Right lobe of liver (tissue), 4 donors: ENCODE results near the gene ORAI1.

ENCODE experiments used
- CTCF ChIP-seq, 4 donors: fragments of 200-600 bp in 3 of 4; fragments of 450-650 bp in 1 of 4; IDR thresholded peaks; one replicate each; pipeline versions ENCODE4 v1.5.1 to v1.8.0; 2016 to 2022; ENCODE audit warnings: antibody characterized with exemption in 4 of 4, mild to moderate bottlenecking in 2 of 4
- POLR2A ChIP-seq: fragments of 450-650 bp; IDR thresholded peaks from one replicate; pipeline ENCODE4 v1.6.1; 2017; ENCODE audit warnings: antibody characterized with exemption, mild to moderate bottlenecking
- donor health status: DM: no; HTN: no; CAD: no.
- donor health status: DM: no; HTN: no; CAD: no.
- donor health status: DM: no; HTN: yes; CAD: no.

DNA sequence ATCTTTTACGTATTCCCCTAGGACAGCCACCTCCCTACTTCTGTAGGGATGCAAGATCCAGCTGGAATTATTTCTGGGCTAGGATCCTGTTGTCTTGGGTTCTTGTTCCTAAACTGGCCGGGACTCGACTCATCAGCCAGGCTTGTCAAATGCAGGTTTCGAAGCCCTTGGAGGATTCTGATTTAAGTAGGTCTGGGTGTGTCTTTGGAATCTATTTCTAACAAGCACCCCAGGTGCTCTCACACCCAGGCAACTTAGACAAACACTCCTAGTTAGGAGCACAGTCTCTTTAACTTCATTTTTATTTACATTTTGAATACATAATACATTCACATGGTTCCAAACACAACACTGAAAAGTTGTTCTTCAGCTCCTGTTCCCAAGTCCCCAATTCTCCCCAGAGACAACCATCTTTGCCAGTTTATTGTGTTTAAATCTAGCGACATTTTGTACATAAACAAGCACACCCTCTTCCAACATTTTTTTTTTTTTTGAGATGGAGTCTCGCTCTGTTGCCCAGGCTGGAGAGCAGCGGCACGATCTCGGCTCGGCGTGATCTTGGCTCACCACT is 22.2 kb downstream of the ORAI1 start:
- no peak for TF ChIP-seq CTCF (IDR thresholded peaks at IDR 0.05)
- TF ChIP-seq POLR2A = no peak
